ENCODE measurements around the gene METTL15.
"Not testable (repeated sequence)": the region's sequence is repeated elsewhere in the genome, so short reads cannot be mapped to it uniquely, and the experiment has no call there.

METTL15 gene

DNA sequence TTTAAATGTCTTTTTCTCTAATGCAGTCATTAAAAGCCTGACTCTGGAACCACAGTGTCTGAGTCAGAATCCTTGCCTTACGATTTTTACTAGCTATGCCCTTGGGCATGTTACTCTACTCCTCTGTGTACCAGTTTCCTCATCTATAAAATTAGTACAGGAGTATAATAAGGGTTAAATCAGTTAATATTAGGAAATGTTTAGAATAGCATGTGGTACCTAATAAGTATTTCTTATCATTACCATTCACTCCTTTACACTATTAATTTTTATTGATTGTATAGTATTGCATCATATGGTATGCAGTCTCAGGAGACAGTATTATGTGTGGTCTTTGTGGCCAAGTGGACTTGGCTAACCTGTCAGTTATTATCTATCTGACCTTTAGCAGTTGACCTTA is 68.2 kb downstream of the METTL15 start:
- H3K27ac ChIP-seq (ENCODE audit: low read length): no peak overlapping the region
- TF ChIP-seq CTCF (IDR thresholded peaks at IDR 0.05; ENCODE audit: low read depth, low read length) (no peak), EZH2phosphoT487 (IDR thresholded peaks at IDR 0.05; ENCODE audit: low read depth) (no peak)
- H4K20me1 ChIP-seq (ENCODE audit: insufficient read depth, low read length): no peaks in the 10 kb centered on the region
- peaks cover 4% of the 10 kb centered on the region for H3K36me3 ChIP-seq (replicated peaks; ENCODE audit: low read depth, low read length)
- no peaks in the 10 kb centered on the region for H3K4me1 ChIP-seq (ENCODE audit: low read length)
- H3K9me3 ChIP-seq (ENCODE audit: insufficient read depth, low read length): no peaks in the 10 kb centered on the region
- H2AFZ ChIP-seq (ENCODE audit: low read depth, low read length): no peak overlapping the region
- no peaks in the 10 kb centered on the region for H3K79me2 ChIP-seq (ENCODE audit: low read length)
- no peak overlapping the region for H3K9ac ChIP-seq (ENCODE audit: low read length)
- H3K4me3 ChIP-seq (ENCODE audit: low read length): no peak overlapping the region
- H3K4me2 ChIP-seq (ENCODE audit: low read length): no peak overlapping the region
- no peaks in the 10 kb centered on the region for H3K27me3 ChIP-seq (ENCODE audit: low read depth, low read length)

DNA sequence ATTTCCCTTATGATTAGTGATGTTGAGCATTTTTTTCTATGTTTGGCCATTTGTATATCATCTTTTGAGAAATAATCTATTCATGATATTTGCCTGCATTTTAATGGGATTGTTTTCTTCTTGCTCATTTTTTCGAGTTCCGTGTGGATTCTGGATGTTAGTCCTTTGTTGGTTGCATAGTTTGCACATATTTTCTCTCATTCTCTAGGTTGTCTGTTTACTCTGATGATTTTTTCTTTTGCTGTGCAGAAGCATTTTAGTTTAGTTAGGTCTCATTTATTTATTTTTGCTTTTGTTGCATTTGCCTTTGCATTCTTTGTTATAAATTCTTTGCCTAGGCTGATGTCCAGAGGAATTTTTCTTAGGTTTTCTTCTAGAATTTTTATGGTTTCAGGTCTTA is 87.3 kb downstream of the METTL15 start:
- Histone ChIP-seq H4K20me1 (ENCODE audit: insufficient read depth, low read length) (no peaks in the 10 kb centered on the region), H3K4me2 (ENCODE audit: low read length) (no peak overlapping the region), H3K27ac (ENCODE audit: low read length) (no peak overlapping the region), H3K4me1 (ENCODE audit: low read length) (no peaks in the 10 kb centered on the region), H3K36me3 (replicated peaks; ENCODE audit: low read depth, low read length) (no peaks in the 10 kb centered on the region), H3K27me3 (ENCODE audit: low read depth, low read length) (no peaks in the 10 kb centered on the region), H2AFZ (ENCODE audit: low read depth, low read length) (no peak overlapping the region), H3K9me3 (ENCODE audit: insufficient read depth, low read length) (no peaks in the 10 kb centered on the region), H3K9ac (ENCODE audit: low read length) (no peak overlapping the region), H3K4me3 (ENCODE audit: low read length) (no peak overlapping the region), H3K79me2 (ENCODE audit: low read length) (no peaks in the 10 kb centered on the region)
- TF ChIP-seq EZH2phosphoT487 (IDR thresholded peaks at IDR 0.05; ENCODE audit: low read depth): no peak
- no peak for TF ChIP-seq CTCF (IDR thresholded peaks at IDR 0.05; ENCODE audit: low read depth, low read length)

DNA sequence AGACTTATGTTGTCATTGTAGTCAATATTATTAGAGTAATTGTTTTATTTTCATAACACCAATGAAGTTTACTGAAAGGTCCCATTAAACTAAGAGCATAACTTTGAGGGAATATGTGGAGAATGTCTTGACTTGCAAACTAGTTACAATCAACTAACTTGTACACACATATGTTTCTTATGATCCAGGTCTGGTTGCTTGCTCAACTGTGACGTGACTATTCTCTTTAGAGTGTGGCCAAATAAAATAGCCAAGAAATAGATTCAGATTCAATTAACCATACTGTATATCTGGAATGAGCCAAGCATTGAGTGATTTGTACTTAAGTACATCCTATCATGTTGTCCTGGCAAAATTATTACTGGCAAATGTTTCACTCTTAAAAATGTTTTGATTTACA is 101.7 kb downstream of the METTL15 start:
- H4K20me1 ChIP-seq (ENCODE audit: insufficient read depth, low read length): no peaks in the 10 kb centered on the region
- H3K9ac ChIP-seq (ENCODE audit: low read length): no peak overlapping the region
- TF ChIP-seq EZH2phosphoT487 (IDR thresholded peaks at IDR 0.05; ENCODE audit: low read depth) (no peak), CTCF (IDR thresholded peaks at IDR 0.05; ENCODE audit: low read depth, low read length) (no peak)
- no peaks in the 10 kb centered on the region for H3K79me2 ChIP-seq (ENCODE audit: low read length)
- no peak overlapping the region for H3K27ac ChIP-seq (ENCODE audit: low read length)
- H3K4me3 ChIP-seq (ENCODE audit: low read length): no peak overlapping the region
- H3K9me3 ChIP-seq (ENCODE audit: insufficient read depth, low read length): no peaks in the 10 kb centered on the region
- no peak overlapping the region for H2AFZ ChIP-seq (ENCODE audit: low read depth, low read length)
- no peaks in the 10 kb centered on the region for H3K27me3 ChIP-seq (ENCODE audit: low read depth, low read length)
- H3K4me1 ChIP-seq (ENCODE audit: low read length): no peaks in the 10 kb centered on the region
- no peak overlapping the region for H3K4me2 ChIP-seq (ENCODE audit: low read length)
- H3K36me3 ChIP-seq (replicated peaks; ENCODE audit: low read depth, low read length): no peaks in the 10 kb centered on the region

- not testable (repeated sequence) for H3K27ac ChIP-seq (ENCODE audit: low read length); H3K27me3 ChIP-seq (ENCODE audit: low read depth, low read length); H3K9me3 ChIP-seq (ENCODE audit: insufficient read depth, low read length); H3K4me3 ChIP-seq (ENCODE audit: low read length); H3K4me2 ChIP-seq (ENCODE audit: low read length); H2AFZ ChIP-seq (ENCODE audit: low read depth, low read length); H4K20me1 ChIP-seq (ENCODE audit: insufficient read depth, low read length); H3K79me2 ChIP-seq (ENCODE audit: low read length); H3K9ac ChIP-seq (ENCODE audit: low read length); H3K36me3 ChIP-seq (replicated peaks; ENCODE audit: low read depth, low read length)
- H3K4me1 ChIP-seq (ENCODE audit: low read length): peaks cover 11% of the 10 kb centered on the region
These were observed 113.9 kb downstream of the METTL15 start for GRCh38 chr11:28222063-28222462.

GRCh38 chr11:28223577-28223976 is 115.4 kb downstream of the METTL15 start:
- Histone ChIP-seq H3K27ac (ENCODE audit: low read length) (no peak overlapping the region), H3K4me3 (ENCODE audit: low read length) (no peak overlapping the region), H3K4me2 (ENCODE audit: low read length) (no peak overlapping the region), H3K9ac (ENCODE audit: low read length) (no peak overlapping the region), H2AFZ (ENCODE audit: low read depth, low read length) (no peak overlapping the region), H3K27me3 (ENCODE audit: low read depth, low read length) (no peaks in the 10 kb centered on the region), H3K9me3 (ENCODE audit: insufficient read depth, low read length) (no peaks in the 10 kb centered on the region), H4K20me1 (ENCODE audit: insufficient read depth, low read length) (no peaks in the 10 kb centered on the region), H3K79me2 (ENCODE audit: low read length) (no peaks in the 10 kb centered on the region), H3K36me3 (replicated peaks; ENCODE audit: low read depth, low read length) (no peaks in the 10 kb centered on the region), H3K4me1 (ENCODE audit: low read length) (peaks cover 17% of the 10 kb centered on the region)
- TF ChIP-seq CTCF (IDR thresholded peaks at IDR 0.05; ENCODE audit: low read depth, low read length) (no peak), EZH2phosphoT487 (IDR thresholded peaks at IDR 0.05; ENCODE audit: low read depth) (no peak)
